Stimulated activated CD4-positive, alpha-beta T cell treated with anti-CD3 and anti-CD28 coated beads, TNF-alpha, amount 100 ng/mL, for 4 hours (primary cell): ENCODE results near the gene TPRX2.
"Not testable (repeated sequence)": the region's sequence is repeated elsewhere in the genome, so short reads cannot be mapped to it uniquely, and the experiment has no call there.

ENCODE experiments used
- DNase-seq, 3 experiments: peaks; one replicate each; pipeline ENCODE4 v3.0.0-alpha.2; 2020; ENCODE audit warnings: low read depth in 3 of 3

The TPRX2 gene

DNA sequence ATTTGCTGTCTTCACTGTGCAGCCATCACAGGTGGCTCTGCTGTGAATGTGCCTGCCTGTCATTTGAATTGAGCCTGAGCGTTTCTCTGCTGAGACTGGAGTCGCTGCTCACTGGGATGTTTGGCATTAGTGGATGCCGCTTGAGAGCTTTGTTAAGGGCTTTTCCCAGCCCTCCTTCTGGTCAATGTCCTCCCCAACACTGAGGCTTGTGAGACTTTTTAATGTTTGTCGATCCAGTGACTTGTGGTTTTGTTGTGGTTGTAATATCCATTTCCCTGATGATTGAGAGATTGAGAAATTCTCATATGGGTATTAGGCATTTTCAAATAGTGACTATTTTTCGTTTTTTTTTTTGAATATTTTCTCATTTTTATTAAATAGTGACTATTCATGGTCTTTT lies 2.6 kb downstream of the TPRX2 start:
- no peak for DNase-seq

DNA sequence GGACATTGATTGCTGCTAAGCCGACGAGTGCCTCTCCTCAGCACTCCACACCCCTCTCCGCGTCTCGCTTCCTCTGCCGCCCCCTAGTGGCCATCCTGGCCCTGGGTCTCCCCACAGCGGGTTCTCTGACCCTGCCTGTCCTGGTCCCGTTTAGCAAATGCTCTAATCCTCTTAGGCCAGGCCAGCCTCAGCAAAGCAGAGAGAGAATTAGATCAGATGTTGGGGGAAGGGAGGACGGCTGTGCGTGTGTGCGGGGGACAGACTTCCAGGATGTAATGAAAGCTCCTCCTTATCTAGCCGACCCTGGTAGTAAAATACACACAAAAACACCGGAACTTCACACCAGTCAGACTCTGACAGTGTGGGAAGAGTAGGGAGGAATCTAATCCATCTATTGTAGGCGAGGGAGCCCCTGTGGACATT lies 4.5 kb downstream of the TPRX2 start:
- DNase-seq: peak; percentile 70 to 87 (median 73)

DNA sequence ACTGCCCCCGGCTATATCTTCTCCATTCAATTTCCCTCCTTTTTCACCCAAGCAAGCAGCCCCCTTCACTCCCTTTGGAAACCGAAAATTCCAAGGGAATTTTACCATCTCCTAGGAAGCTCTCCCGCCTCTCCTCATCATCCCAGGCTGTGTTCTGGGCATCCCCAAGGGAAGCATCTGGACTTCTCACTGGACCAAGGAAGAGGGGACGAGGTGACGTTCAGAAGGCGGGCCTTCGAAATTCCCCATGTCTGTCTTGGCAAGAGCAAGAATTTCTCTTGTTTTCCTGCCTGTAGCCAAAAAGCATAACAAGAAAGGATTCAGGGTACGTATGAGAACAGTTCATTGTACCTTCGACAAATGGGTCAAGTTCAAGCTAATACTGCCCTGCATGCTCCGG lies 6.1 kb downstream of the TPRX2 start:
- no peak for DNase-seq

DNA sequence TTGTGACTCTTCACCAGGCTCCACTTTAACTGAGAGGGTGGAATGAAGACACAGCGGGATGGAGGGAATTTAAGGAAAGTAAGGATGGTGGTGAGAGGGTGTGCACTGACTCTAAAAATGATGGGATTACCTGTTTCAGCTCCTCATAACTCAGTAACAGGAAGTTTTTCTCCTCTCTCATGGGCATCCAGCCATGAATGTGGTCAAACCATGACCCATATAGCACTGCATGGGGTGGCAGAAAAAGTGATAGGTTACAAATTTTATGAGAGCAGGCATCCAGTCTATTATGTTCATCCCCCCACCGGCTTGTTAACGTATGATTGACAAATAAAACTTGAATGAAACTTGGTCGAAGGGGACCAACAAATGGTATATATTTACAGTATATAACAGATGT lies 19.9 kb downstream of the TPRX2 start:
- no peak for DNase-seq

DNA sequence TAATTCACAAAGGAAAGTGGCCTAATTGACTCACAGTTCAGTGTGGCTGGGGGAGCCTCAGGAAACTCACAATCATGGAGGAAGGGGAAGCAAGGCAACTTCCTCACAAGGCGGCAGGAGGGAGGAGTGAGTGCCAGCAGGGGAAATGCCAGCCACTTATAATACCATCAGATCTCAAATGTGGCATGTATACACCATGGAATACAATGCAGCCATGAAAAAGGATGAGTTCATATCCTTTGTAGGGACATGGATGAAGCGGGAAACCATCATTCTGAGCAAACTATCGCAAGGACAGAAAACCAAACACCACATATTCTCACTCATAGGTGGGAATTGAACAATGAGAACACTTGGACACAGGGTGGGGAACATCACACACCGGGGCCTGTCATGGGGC lies 20.4 kb downstream of the TPRX2 start:
- not testable (repeated sequence) for DNase-seq

DNA sequence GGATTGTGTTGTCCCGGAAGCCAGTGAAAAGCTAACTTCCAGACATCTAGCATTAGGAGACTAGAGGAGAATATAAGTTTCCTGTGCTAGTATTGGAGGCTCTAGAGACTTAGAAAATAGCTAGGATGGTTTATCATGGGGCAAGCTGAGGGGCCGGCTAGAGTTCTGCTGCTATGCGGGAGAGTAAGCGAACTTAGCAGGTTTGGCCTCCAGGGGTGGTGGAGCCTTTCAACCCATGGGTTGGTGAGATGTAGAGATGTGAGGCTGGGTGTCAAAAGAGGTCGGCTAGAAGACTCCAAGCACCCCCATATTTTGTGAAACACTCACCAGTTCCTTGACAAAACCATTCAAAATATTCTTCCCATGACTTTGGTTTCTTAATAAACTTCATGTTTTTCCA lies 22.7 kb downstream of the TPRX2 start:
- no peak for DNase-seq

DNA sequence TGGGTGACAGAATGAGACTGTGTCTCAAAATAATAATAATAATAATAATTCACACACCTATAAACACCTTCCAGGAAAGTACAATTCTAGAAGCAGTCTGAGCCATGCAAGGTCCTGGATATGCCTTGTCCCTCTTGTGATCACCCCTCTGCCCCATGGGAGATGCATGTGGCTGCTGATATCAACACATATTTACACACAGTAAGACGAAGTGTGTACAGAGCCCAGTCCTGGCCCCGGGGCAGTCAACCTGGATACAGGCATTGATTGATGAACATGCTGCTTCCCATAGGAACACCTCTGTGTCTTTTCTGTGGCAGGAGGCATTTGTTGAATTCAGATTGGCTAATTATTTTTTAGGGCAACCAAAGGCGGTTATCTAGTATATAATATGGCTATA lies 23.9 kb downstream of the TPRX2 start:
- no peak for DNase-seq

DNA sequence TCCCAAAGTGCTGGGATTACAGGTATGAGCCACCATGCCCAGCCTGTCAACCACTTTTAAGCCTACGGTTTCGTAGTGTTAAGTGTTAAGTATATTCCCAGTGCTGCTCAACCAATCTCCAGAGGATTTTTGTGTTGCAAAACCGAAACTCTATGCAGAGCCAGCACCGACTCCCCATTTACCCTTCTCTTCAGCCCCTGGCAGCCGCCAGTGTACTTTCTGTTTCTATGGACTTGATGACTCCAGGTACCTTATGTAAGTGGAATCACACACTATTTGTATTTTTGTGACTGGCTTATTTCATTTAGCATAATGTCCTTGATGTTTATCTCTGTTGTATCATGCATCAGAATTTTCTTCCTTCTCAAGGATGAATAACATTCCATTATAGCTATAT lies 26.0 kb downstream of the TPRX2 start:
- no peak for DNase-seq

DNA sequence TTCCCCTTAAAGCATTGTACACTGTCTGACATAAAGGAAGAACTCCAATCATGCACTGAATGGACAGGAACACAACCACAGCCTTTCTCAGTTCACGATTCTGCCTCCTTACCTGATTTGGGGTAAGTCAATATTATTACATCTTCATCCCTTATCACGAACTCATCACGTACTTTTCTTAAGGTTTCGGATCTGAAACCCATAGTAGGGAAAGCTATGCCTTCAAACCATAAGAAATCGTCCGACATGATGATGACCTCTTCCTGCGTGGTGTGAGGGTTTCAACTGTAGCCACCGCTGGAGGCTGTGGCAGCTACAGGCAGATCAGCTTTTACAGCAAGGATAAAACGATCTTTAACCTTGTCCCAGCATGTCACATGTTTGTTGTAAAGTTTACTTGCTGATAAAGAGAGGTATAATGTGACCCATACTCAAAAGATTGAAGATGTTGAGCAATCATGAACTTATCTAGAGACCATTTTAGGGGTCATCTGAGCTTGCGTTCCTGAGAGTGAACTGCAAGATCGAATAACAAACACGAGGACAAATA lies 27.1 kb downstream of the TPRX2 start, which contains the start of gene SULT2A1:
Gene SULT2A1 (minus strand): TSS at position 306 of the 550 bp plus-strand sequence. CDS start 58 bp downstream, at position 248.
- no peak for DNase-seq

DNA sequence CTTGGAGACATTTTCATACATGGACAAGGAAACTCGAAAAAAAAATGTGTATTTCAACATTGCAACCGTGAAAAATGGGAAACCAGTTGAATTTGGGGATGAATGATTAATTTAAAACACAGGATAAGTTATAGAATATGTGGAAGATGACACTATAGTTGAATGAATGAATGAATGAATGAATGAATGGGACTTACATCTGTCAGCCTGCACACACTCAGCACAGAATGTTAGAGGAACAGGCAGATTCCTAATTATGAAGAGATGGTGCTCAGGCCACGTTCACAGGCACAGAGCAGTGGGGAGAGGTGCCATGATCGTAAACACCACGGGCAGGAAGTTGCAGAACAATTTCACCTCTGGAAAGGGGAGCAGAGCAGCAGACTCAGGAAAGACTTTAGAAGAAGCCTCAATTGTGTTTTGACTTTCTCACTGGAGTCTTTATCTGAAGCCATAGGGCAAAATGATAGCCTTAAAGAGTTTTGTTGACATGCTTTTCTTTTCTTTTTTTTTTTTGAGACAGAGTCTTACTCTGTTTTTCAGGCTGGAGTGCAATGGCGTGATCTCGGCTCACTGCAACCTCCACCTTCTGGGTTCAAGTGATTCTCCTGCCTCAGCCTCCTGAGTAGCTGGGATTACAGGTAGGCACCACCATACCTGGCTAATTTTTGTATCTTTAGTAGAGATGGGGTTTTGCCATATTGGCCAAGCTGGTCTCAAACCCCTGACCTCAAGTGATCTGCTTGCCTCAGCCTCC lies 32.0 kb downstream of the TPRX2 start:
- DNase-seq: no peak

DNA sequence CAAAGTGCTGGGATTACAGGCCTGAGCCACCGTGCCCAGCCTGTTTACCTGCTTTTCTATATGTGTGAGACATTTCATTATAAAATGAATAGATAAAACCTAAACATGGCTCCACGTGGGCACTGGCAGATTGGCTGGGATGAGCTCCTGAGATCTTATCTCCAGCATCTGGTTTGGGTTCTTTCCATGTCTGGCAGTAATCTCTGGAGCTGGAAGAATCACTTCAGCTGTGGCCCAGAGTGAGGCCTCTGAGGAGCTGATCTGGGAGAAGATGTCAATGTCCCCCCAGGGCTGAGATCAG lies 32.5 kb downstream of the TPRX2 start:
- no peak for DNase-seq

DNA sequence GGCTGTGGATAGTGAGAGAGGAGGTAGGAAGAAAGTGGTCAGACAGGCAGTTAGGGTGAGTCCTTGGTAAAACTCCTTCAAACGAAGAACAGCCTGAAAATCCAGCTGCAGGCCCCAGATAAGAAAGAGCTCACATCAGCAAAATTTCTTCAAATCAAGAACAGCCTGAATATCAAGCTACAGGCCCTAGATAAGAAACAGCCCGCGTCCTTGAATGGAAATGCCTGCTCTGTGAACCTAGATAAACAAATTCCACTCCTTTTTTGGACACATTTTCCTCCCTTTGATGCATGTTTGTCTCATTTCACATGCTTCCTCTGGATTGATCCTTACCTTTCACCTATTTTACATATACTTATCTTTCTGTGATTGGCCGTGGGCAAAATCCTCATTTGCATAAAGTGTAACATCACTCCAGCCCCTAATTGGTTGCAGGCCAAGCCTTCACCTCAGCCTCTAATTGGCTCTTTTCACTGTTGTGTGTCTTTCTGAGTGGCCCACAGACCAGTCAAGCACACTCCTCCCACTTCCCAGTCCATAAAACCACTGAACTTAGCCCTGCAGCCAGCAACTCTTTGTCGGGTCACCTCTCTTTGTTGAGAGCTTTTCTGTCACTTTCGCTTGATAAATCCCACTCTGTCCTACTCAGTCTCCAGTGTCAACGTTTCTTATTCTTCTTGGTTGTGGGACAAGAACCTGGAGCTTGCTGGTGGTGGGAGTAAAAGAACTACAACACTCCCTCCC lies 33.1 kb downstream of the TPRX2 start:
- DNase-seq: no peak

DNA sequence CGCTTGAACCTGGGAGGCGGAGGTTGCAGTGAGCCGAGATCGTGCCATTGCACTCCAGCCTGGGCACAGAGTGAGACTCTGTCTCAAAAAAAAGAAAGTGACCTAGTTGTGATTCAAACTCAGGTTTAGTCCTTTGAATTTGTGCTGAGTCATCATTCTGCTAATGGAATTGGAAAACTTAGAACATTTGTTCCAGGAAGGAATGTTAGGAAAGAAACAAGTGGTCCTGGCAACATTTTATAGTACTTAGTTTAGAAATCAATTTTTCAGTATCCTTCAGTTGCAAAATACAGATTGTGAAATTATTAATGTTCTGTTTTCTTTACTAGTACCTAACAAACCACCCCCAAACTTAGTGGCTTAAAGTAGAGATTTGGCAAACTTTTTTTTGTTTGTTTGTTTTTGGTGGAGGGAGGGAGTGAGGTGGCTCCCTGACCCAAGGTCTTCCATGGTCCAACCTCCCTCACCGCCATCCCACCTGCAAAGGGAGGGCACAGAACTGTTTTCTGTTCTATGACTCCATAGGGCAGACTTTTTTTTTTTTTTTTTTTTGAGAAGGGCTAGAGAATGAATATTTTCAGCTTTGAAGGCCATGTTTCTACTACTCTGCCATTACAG lies 36.2 kb downstream of the TPRX2 start:
- no peak for DNase-seq

DNA sequence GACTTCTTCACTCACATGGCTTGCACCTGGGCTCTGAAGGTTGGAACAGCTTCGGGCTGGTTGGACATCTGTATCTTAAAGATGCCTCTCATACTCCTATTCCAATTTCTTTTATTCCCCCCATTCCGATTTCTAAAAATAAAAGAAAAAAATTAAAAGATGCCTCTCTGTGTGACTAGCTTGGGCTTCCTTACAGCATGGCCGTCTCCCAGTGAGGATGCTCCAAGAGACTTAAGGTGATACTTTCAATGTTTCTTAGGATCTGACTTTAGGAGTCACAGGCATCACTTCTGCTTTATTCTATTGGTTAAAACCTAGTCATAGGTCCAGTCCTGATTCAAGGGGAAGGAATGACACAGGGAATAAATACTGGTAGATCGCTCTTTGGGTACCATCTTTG lies 37.0 kb downstream of the TPRX2 start:
- no peak for DNase-seq

DNA sequence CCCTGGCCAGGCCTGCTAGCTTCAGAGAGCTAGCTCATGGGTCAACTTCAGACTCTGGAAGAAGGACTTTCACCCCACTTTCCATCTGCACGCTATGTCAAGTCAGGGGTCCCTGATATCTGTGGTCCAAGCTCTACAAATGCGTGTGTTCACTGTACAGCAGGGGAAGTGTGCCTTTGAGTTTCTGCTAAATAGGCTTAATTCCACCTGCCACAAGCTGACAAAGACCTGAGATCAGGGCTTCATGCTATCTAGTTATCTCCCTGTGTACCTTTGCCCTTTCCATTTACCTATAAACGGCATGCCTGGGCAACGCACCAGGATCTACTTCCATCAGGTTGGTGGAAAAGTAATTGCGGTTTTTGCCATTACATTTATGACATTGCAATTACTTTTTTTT lies 37.7 kb downstream of the TPRX2 start:
- no peak for DNase-seq

DNA sequence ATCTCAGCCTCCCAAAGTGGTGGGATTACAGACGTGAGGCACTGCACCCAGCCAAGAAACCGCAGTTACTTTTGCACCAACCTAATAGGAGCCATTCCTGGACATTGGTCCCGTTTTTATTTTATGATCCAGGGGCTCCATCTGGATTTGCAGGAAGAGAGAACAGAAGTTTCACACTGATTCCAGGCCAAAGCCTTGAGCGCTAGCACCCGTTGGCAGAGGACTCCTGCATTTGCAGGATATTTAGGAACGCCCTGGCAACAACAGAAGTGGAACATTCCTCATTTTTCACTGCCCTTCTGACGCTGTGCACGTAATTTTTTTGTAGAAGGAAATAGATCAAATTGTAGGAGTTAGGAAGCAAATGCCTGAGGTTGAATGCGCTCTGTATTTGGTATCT lies 38.8 kb downstream of the TPRX2 start:
- no peak for DNase-seq

DNA sequence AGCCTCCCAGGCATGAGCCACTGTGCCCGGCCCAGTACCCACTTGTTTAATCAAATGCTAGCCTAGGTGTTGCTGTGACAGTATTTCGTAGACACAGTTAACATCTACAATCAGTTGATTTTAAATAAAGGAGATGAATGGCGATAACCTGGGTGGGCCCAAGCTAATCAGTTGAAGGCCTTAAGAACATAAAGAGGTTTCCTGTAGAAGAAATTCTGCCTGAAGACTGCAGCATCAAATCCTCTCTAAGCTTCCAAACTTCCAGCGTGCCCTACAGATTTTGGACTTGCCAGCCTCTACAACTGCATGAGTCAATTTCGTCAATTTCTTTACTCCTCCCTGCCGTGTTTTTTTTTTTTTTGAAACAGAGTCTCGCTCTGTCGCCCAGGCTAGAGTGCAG lies 40.3 kb downstream of the TPRX2 start:
- no peak for DNase-seq

DNA sequence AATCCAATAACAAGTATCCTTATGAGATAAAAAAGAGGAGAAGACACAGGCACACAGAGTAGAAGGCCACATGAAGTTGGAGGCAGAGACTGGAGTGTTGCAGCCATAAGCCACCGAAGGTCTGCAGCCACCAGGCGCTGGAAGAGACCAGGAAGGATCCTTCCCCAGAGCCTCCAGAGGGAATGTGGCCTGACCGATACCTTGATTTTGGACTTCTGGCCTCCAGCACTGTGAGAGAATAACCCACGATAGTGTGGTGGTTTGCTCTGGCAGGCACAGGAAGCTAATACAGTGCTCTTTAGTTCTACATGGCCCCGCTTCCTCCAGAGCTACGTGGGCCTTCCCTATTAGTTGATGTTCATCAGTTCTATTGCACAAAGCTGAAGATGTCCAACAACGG lies 42.3 kb downstream of the TPRX2 start:
- DNase-seq: no peak

DNA sequence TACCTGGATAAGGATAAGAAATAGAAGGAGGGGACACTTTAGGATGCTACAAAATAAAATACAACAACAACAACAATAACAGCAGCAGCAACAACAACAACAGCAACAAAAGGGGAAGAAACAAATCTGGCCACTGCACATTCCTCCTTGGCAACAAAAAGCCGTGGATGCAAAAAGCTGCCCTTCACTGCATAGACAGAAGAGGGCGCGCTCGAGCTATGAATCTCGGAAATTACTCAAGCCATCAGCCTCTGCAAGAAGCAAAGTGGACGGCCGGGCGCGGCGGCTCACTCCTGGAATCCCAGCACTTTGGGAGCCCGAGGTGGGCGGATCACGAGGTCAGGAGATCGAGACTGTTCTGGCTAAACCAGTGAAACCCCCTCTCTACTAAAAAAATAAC lies 50.3 kb downstream of the TPRX2 start:
- DNase-seq: peak; percentile 36 to 60 (median 38)

DNA sequence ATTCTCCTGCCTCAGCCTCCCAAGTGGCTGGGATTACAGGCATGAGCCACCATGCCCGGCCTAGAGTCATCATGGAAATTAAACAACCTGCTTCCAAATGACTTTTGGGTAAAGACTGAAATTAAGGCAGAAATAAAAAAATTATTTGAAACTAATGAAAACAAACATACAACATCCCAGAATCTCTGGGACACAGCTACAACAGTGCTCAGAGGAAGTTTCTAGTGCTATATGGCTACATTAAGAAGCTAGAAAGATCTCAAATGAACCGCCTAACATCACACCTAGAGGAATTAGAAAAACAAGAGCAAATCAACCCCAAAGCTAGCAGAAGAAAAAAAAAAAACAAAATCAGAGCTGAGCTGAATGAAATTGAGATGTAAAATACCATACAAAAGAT lies 51.2 kb downstream of the TPRX2 start:
- DNase-seq: not testable (repeated sequence)
